Retinal pigment epithelial cell (primary cell): Measurements from ENCODE around the gene STMP1.

Experiments
- DNase-seq: peaks from one replicate; pipeline ENCODE4 v3.0.0-alpha.2; 2010; ENCODE audit warnings: low read depth
- H3K4me3 ChIP-seq: 2 replicates; pipeline ENCODE4 v1.5.1; 2011; ENCODE audit warnings: mild to moderate bottlenecking, low read length, control low read depth, moderate library complexity
- CTCF ChIP-seq: conservative IDR thresholded peaks from 2 replicates; pipeline ENCODE4 v1.5.1; 2011; ENCODE audit warnings: low read depth, low read length, control low read depth, inconsistent platforms

Gene STMP1

GRCh38 chr7:135662373-135663114, at the start of gene STMP1:
TSS of gene STMP1 (plus strand) at chr7:135662514.
- TF ChIP-seq CTCF, result peak; percentile 69
- peak; percentile 74 for DNase-seq
- peak within 1 kb of the TSS; percentile 75 for H3K4me3 ChIP-seq

GRCh38 chr7:135616136-135616535, 46.2 kb upstream of the STMP1 start:
- no peak for TF ChIP-seq CTCF
- DNase-seq, result no peak
- H3K4me3 ChIP-seq, result no peak overlapping the region

GRCh38 chr7:135617781-135618180, 44.5 kb upstream of the STMP1 start:
- no peak overlapping the region for H3K4me3 ChIP-seq
- no peak for TF ChIP-seq CTCF
- DNase-seq, result no peak

GRCh38 chr7:135618510-135618909, 43.8 kb upstream of the STMP1 start:
- H3K4me3 ChIP-seq, result no peak overlapping the region
- no peak for TF ChIP-seq CTCF
- DNase-seq, result peak; percentile 38

GRCh38 chr7:135620447-135620846, 41.9 kb upstream of the STMP1 start:
- no peak for TF ChIP-seq CTCF
- no peak for DNase-seq
- no peak overlapping the region for H3K4me3 ChIP-seq

- H3K4me3 ChIP-seq, result no peak overlapping the region
- peak; percentile 58 for DNase-seq
- TF ChIP-seq CTCF, result peak; percentile 90
Measured at GRCh38 chr7:135620980-135621850, 41.1 kb upstream of the STMP1 start.
